ENCODE data around the gene XRCC6.

The XRCC6 gene

GRCh38 chr22:41647771-41648170, 26.7 kb downstream of the XRCC6 start:
- Histone ChIP-seq H3K9me3 (no peaks in the 10 kb centered on the region), H3K36me3 (peaks cover 86% of the 10 kb centered on the region)
- TF ChIP-seq CTCF (IDR thresholded peaks at IDR 0.05), result no peak

DNA sequence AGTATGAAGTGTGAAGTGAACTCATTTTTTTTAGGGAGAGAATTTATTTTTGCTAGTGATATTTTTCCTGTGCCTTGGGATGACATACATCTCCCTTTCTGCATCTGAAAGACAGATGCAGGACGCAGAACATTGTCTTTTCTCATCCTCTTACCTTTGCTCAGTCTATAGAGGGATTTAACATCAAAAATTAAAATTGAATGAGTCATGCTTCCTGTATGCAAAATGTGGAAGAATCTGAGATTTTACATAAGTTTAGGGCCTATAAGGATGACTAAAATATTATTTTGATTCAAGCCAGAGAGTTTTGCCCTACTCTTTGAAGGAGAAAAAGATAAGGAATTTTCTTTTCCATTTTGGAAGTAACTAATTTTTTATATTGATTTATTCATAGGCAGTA, 27.3 kb downstream of the XRCC6 start:
- Histone ChIP-seq H3K27ac (no peak overlapping the region), H3K27me3 (no peaks in the 10 kb centered on the region), H3K36me3 (peaks cover 86% of the 10 kb centered on the region), H3K4me1 (ENCODE audit: control insufficient read depth in 1 of 2, insufficient read depth in 1 of 2, low read depth in 1 of 2, low read length in 1 of 2) (no peaks in the 10 kb centered on the region), H3K4me3 (ENCODE audit: low read depth in 1 of 2, low read length in 1 of 2) (no peak overlapping the region), H3K9me3 (no peaks in the 10 kb centered on the region)
- no peak for TF ChIP-seq CTCF (IDR thresholded peaks at IDR 0.05)

More at GRCh38 chr22:41647771-41648170, 26.7 kb downstream of the XRCC6 start:
- no peaks in the 10 kb centered on the region for H3K27me3 ChIP-seq
- H3K4me3 ChIP-seq (ENCODE audit: low read depth in 1 of 2, low read length in 1 of 2), result no peak overlapping the region
- H3K27ac ChIP-seq, result no peak overlapping the region
- H3K4me1 ChIP-seq (ENCODE audit: control insufficient read depth in 1 of 2, insufficient read depth in 1 of 2, low read depth in 1 of 2, low read length in 1 of 2), result no peaks in the 10 kb centered on the region

GRCh38 chr22:41650229-41650628, 29.1 kb downstream of the XRCC6 start:
- Histone ChIP-seq H3K4me3 (ENCODE audit: low read depth in 1 of 2, low read length in 1 of 2) (no peak overlapping the region), H3K9me3 (no peaks in the 10 kb centered on the region), H3K36me3 (peaks cover 93% of the 10 kb centered on the region), H3K4me1 (ENCODE audit: control insufficient read depth in 1 of 2, insufficient read depth in 1 of 2, low read depth in 1 of 2, low read length in 1 of 2) (no peaks in the 10 kb centered on the region), H3K27ac (no peak overlapping the region), H3K27me3 (no peaks in the 10 kb centered on the region)
- TF ChIP-seq CTCF (IDR thresholded peaks at IDR 0.05), result no peak

GRCh38 chr22:41650821-41651220, 29.7 kb downstream of the XRCC6 start:
- H3K9me3 ChIP-seq, result no peaks in the 10 kb centered on the region
- H3K36me3 ChIP-seq, result peaks cover 97% of the 10 kb centered on the region
- H3K4me1 ChIP-seq (ENCODE audit: control insufficient read depth in 1 of 2, insufficient read depth in 1 of 2, low read depth in 1 of 2, low read length in 1 of 2), result no peaks in the 10 kb centered on the region
- no peak overlapping the region for H3K4me3 ChIP-seq (ENCODE audit: low read depth in 1 of 2, low read length in 1 of 2)
- no peak for TF ChIP-seq CTCF (IDR thresholded peaks at IDR 0.05)
- no peak overlapping the region for H3K27ac ChIP-seq
- H3K27me3 ChIP-seq, result no peaks in the 10 kb centered on the region

DNA sequence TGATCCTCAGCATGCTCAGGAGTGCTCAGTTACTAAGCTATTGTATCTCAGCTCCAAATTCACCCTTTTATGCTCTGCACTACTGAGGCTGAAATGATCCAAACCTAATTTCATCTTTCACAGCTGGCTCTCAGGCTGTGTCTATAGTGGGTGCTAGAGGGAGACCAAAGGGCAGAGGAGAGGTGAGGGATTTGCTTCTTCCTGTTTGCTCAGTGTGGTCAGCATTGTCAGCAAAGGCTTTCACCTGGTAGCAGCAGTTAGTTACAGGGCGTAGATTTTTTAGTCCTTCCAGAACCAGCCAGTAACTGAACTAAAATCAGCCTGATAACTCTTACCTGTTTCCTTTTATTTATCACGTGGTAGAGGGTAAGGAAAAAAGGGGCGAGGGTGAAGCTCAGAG, 33.2 kb downstream of the XRCC6 start:
- H3K27me3 ChIP-seq, result no peaks in the 10 kb centered on the region
- TF ChIP-seq CTCF (IDR thresholded peaks at IDR 0.05), result no peak
- peaks cover 96% of the 10 kb centered on the region for H3K36me3 ChIP-seq
- H3K27ac ChIP-seq, result no peak overlapping the region
- no peaks in the 10 kb centered on the region for H3K4me1 ChIP-seq (ENCODE audit: control insufficient read depth in 1 of 2, insufficient read depth in 1 of 2, low read depth in 1 of 2, low read length in 1 of 2)
- H3K4me3 ChIP-seq (ENCODE audit: low read depth in 1 of 2, low read length in 1 of 2), result no peak overlapping the region
- no peaks in the 10 kb centered on the region for H3K9me3 ChIP-seq

GRCh38 chr22:41656556-41656955, 35.5 kb downstream of the XRCC6 start:
- TF ChIP-seq CTCF (IDR thresholded peaks at IDR 0.05), result no peak
- Histone ChIP-seq H3K27me3 (no peaks in the 10 kb centered on the region), H3K36me3 (peaks cover 98% of the 10 kb centered on the region), H3K4me1 (ENCODE audit: control insufficient read depth in 1 of 2, insufficient read depth in 1 of 2, low read depth in 1 of 2, low read length in 1 of 2) (no peaks in the 10 kb centered on the region), H3K4me3 (ENCODE audit: low read depth in 1 of 2, low read length in 1 of 2) (no peak overlapping the region), H3K9me3 (no peaks in the 10 kb centered on the region), H3K27ac (no peak overlapping the region)
